Activated CD4-positive, alpha-beta memory T cell treated with anti-CD3 and anti-CD28 coated beads for 36 hours (primary cell): Measurements from ENCODE around the gene CSH1. TPM values are rescaled to one million over a fixed set of nuclear protein-coding genes. Genes with fewer than 3 reads are reported as not detected.
A peak's percentile ranks its signal among the peaks of the same experiment; 100 is the strongest.

Source experiments
- CTCF ChIA-PET: fragments of 350-600 bp; sonication (Branson Sonifier 250); formaldehyde crosslinking; loops from one replicate; lab custom pipeline; 2021; ENCODE audit warnings: antibody characterized with exemption, inconsistent platforms; lab: Charles Lee
- POLR2A ChIA-PET: fragments of 350-600 bp; sonication (Branson Sonifier 250); formaldehyde crosslinking; loops from one replicate; lab custom pipeline; 2021; ENCODE audit warnings: antibody characterized with exemption; lab: Charles Lee
- DNase-seq: peaks from one replicate; pipeline ENCODE4 v3.0.0-alpha.2; 2020
- H3K27ac Mint-ChIP-seq: one replicate; pipeline ENCODE4 v1.8.0; 2021; ENCODE audit warnings: mixed read lengths
- H3K27me3 Mint-ChIP-seq: one replicate; pipeline ENCODE4 v1.8.0; 2021; ENCODE audit warnings: mixed read lengths
- H3K36me3 Mint-ChIP-seq: one replicate; pipeline ENCODE4 v1.8.0; 2021; ENCODE audit warnings: mixed read lengths
- H3K4me1 Mint-ChIP-seq: one replicate; pipeline ENCODE4 v1.8.0; 2021; ENCODE audit warnings: low read depth, mixed read lengths
- H3K4me3 Mint-ChIP-seq: one replicate; pipeline ENCODE4 v1.8.0; 2021; ENCODE audit warnings: mild to moderate bottlenecking, mixed read lengths
- H3K9me3 Mint-ChIP-seq: one replicate; pipeline ENCODE4 v1.8.0; 2021; ENCODE audit warnings: mixed read lengths
- intact Hi-C: fragments of 100-400 bp; cut with micrococcal nuclease; formaldehyde crosslinking; loops from one replicate; pipeline ENCODE4 v1.15.1; 2023
- total RNA-seq, 2 experiments: library from RNA; stranded (reverse); gene quantifications; one replicate each; pipeline ENCODE4 v1.2.3, GENCODE V29; 2021

The CSH1 gene
- total RNA-seq, 2 experiments from 2014 or later: not detected

- Mint-ChIP-seq H3K4me3 (no peak overlapping the region), H3K9me3 (no peaks in the 10 kb centered on the region), H3K4me1 (no peaks in the 10 kb centered on the region), H3K36me3 (no peaks in the 10 kb centered on the region), H3K27me3 (no peaks in the 10 kb centered on the region), H3K27ac (no peak overlapping the region)
- intact Hi-C loops: no loop called here
- ChIA-PET POLR2A (no interaction called here), CTCF (interaction anchor here (1.0 to 7.0 kb wide), 2 partner anchors 12 to 279 kb away, joined by 7 to 42 read pairs; no protein-coding TSS in a partner anchor)
- no peak for DNase-seq
Measured at GRCh38 chr17:63854709-63855108, 41.7 kb downstream of the CSH1 start.

- Mint-ChIP-seq H3K4me3 (no peak overlapping the region), H3K27ac (no peak overlapping the region), H3K27me3 (no peaks in the 10 kb centered on the region), H3K9me3 (peaks cover under 1% of the 10 kb centered on the region), H3K4me1 (peaks cover 7% of the 10 kb centered on the region), H3K36me3 (no peaks in the 10 kb centered on the region)
- ChIA-PET POLR2A (no interaction called here), CTCF (interaction anchor here (7.0 kb wide), 1 partner anchor 13 kb away, joined by 42 read pairs; no protein-coding TSS in a partner anchor)
- intact Hi-C loops: no loop called here
- no peak for DNase-seq
Measured at GRCh38 chr17:63853260-63853659, 43.1 kb downstream of the CSH1 start.

GRCh38 chr17:63850401-63850800 is 46.0 kb downstream of the CSH1 start:
- Mint-ChIP-seq H3K4me1 (peaks cover 15% of the 10 kb centered on the region), H3K27me3 (no peaks in the 10 kb centered on the region), H3K27ac (no peak overlapping the region), H3K4me3 (no peak overlapping the region), H3K9me3 (peaks cover 5% of the 10 kb centered on the region), H3K36me3 (no peaks in the 10 kb centered on the region)
- ChIA-PET CTCF (interaction anchor here (0.8 to 7.0 kb wide), 2 partner anchors 10 to 16 kb away, joined by 4 to 42 read pairs; no protein-coding TSS in a partner anchor), POLR2A (no interaction called here)
- DNase-seq: no peak
- intact Hi-C loops: no loop called here

- intact Hi-C loops: no loop called here
- ChIA-PET CTCF (interaction anchor here (0.6 to 3.2 kb wide), 26 partner anchors 9 to 297 kb away, joined by 3 to 30 read pairs (median 4); partner anchors contain the start of genes CCDC47, DDX42, FTSJ3 and MAP3K3), POLR2A (interaction anchor here (0.7 to 1.1 kb wide), 3 partner anchors 8 to 171 kb away, joined by 3 to 5 read pairs (median 3); partner anchors contain the start of gene ICAM2)
- H3K36me3 Mint-ChIP-seq: no peaks in the 10 kb centered on the region
- peaks cover 5% of the 10 kb centered on the region for H3K9me3 Mint-ChIP-seq
- no peaks in the 10 kb centered on the region for H3K27me3 Mint-ChIP-seq
- peak overlapping the region; percentile 59 for H3K4me3 Mint-ChIP-seq
- peak; percentile 98 for DNase-seq
- peaks cover 18% of the 10 kb centered on the region for H3K4me1 Mint-ChIP-seq
- H3K27ac Mint-ChIP-seq: peak overlapping the region; percentile 80
Measured at GRCh38 chr17:63848834-63849689, 47.3 kb downstream of the CSH1 start.

- Mint-ChIP-seq H3K27ac (peak overlapping the region; percentile 18), H3K9me3 (peaks cover 5% of the 10 kb centered on the region), H3K4me1 (peaks cover 23% of the 10 kb centered on the region), H3K4me3 (peak overlapping the region; percentile 32), H3K27me3 (no peaks in the 10 kb centered on the region), H3K36me3 (no peaks in the 10 kb centered on the region)
- DNase-seq: no peak
- POLR2A ChIA-PET: interaction anchor here (1.0 kb wide), 1 partner anchor 172 kb away, joined by 5 read pairs; the partner anchor contains the start of gene ICAM2
- CTCF ChIA-PET: interaction anchor here (0.7 to 3.2 kb wide), 6 partner anchors 10 to 369 kb away, joined by 3 to 30 read pairs (median 7); partner anchors contain the start of genes CCDC47 and DDX42
- intact Hi-C loops: no loop called here
Measured at GRCh38 chr17:63847525-63848249, 48.7 kb downstream of the CSH1 start.

- Mint-ChIP-seq H3K9me3 (peaks cover 5% of the 10 kb centered on the region), H3K27ac (no peak overlapping the region), H3K4me1 (peaks cover 29% of the 10 kb centered on the region), H3K27me3 (no peaks in the 10 kb centered on the region), H3K4me3 (no peak overlapping the region), H3K36me3 (peaks cover 4% of the 10 kb centered on the region)
- ChIA-PET POLR2A (no interaction called here), CTCF (interaction anchor here (1.1 to 1.5 kb wide), 2 partner anchors 15 to 101 kb away, joined by 3 read pairs; no protein-coding TSS in a partner anchor)
- no peak for DNase-seq
- intact Hi-C loops: no loop called here
Measured at GRCh38 chr17:63845509-63845908, 50.9 kb downstream of the CSH1 start.

Other genes with a start within 250 kb of the CSH1 start
- 100 to 1,000 TPM; 146 to 150 TPM for gene LIMD2, start 196.4 kb downstream of the CSH1 start, total RNA-seq
- 10 to 100 TPM; 64.8 to 69.7 TPM for gene STRADA, start 154.8 kb downstream of the CSH1 start, total RNA-seq
- gene CCDC47, start 123.0 kb downstream of the CSH1 start, total RNA-seq: 10 to 100 TPM; 57.6 to 60.5 TPM
- 100 to 1,000 TPM; 103 to 106 TPM for gene DDX42, start 122.4 kb downstream of the CSH1 start, total RNA-seq
- gene PSMC5, start 69.1 kb downstream of the CSH1 start, total RNA-seq: 100 to 1,000 TPM; 165 to 171 TPM
- 10 to 100 TPM; 41.5 to 42.8 TPM for gene FTSJ3, start 68.9 kb downstream of the CSH1 start, total RNA-seq
- gene SMARCD2, start 53.9 kb downstream of the CSH1 start, total RNA-seq: 100 to 1,000 TPM; 109 to 111 TPM
- not detected for gene CSH2, start 22.9 kb downstream of the CSH1 start, total RNA-seq
- not detected for gene GH2, start 14.6 kb downstream of the CSH1 start, total RNA-seq
- gene CSHL1, start 14.7 kb upstream of the CSH1 start, total RNA-seq: not detected
- under 1 TPM in 1 of 2 experiments, not detected in 1; 0.43 TPM for gene GH1, start 22.3 kb upstream of the CSH1 start, total RNA-seq
- 10 to 100 TPM; 39.1 to 40.9 TPM for gene CD79B, start 35.8 kb upstream of the CSH1 start, total RNA-seq
- under 1 TPM; 0.33 to 0.75 TPM for gene SCN4A, start 76.3 kb upstream of the CSH1 start, total RNA-seq
- gene PRR29, start 101.8 kb upstream of the CSH1 start, total RNA-seq: 1 to 10 TPM; 2.0 to 3.4 TPM
- gene ICAM2, start 124.1 kb upstream of the CSH1 start, total RNA-seq: 10 to 100 TPM; 65.0 to 66.7 TPM
- 10 to 100 TPM; 45.3 to 47.7 TPM for gene ERN1, start 233.6 kb upstream of the CSH1 start, total RNA-seq